ENCODE results near the gene SLC2A10. TPM values are rescaled to one million over a fixed set of nuclear protein-coding genes. Genes with fewer than 3 reads are reported as not detected.
A peak's percentile ranks its signal among the peaks of the same experiment; 100 is the strongest.

The SLC2A10 gene
- total RNA-seq, 1 experiment from 2014 or later = 13.2 TPM

DNA sequence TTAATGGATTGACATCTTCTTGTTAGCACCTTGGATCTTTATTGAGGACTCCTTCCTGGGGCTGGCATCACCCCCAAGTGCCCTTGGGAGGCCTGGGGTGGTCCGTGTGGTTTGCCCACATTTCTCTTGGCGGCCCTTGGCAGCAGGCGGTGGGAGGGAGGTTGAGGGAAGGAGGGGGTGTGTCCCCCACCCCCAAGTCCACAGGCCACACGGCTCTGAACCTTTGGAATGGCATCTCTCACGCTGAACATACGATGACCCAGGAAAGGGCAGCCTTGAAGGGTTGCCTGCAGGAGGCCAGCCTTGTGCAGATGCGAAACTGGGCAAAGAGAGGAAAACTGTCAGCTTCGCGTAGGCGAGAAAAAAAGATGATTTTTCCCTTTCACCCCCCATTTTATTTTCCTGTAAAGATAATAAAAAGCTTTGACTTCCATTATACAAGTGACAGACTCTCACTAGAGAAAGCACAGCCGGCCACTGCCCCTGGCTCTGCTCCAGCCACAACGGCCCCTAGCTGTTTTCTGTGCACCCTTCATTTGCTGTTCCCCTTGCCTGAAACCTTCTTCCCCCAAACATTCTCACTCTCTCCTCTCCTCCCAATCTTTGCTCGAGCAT lies 56.2 kb downstream of the SLC2A10 start:
- no peak for DNase-seq
- no peaks in the 10 kb centered on the region for H3K9me3 ChIP-seq

DNA sequence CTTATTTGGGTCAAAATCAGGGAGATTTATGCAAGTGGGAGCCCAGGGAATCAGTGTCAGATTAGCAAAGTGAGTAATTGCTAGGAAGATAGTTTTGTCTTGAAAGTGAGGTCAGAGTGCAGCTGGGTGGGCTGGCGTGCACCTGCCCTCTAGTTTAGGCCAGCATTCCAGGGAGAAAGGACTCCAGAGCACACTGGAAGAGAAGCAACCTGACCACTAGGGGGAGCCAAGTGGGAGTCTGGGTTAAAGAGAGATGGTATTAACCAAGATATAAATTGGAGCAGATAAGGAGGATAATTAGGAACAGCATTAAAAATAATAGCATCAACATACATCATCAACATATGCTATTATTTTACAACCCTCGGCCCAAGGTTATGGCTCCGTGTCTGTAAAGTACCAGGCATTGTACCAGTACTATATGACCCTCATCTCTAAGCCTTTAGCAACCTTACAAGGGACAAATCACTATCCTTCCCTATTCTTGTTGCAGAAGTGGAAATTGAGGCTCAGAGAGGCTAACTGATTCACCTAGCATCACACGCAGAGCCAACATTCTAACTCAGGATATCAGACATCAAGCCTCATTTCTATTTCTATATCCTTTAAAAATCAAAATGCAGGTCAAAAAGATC lies 57.8 kb downstream of the SLC2A10 start:
- Histone ChIP-seq H3K36me3 (no peaks in the 10 kb centered on the region), H3K27me3 (no peaks in the 10 kb centered on the region), H3K4me3 (no peak overlapping the region), H3K9me3 (no peaks in the 10 kb centered on the region)
- DNase-seq = peak; percentile 32

More for the DNA sequence above, 56.2 kb downstream of the SLC2A10 start:
- no peak overlapping the region for H3K4me3 ChIP-seq
- H3K27me3 ChIP-seq = no peaks in the 10 kb centered on the region
- H3K36me3 ChIP-seq = no peaks in the 10 kb centered on the region

DNA sequence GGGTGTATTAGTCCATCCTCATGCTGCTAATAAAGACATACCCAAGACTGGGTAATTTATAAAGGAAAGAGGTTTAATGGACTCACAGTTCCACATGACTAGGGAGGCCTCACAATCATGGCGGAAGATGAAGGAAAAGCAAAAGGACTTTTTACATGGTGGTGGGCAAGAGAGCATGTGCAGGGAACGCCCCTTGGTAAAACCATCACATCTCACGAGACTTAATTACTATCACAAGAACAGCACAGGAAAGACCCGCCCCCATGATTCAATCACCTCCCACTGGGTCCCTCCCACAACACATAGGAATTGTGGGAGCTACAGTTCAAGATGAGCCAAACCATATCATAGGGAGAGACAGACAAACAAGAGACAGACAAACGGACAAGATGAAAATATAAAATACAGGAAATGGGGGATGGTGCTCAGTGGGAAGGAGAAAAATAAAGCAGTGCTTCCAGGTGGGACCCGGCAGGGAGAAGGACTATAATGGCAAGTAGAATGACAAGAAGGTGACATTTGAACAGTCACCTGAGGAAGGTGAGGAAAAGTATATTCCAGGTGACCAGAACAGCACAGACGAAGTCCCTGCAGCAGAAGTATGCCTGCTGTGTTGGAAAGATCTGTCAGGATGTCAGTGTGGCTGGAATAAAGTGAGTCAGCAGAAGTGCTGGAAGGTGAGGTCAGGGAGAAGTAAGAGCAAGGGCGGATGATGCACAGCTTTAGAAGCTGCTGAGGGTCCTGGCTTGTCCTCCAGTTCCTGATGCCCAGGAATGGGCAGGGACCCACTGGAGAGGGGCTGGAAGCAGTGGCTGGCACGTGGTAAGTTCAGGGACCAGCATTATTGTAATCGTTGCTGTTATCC lies 61.1 kb downstream of the SLC2A10 start:
- no peaks in the 10 kb centered on the region for H3K36me3 ChIP-seq
- no peaks in the 10 kb centered on the region for H3K9me3 ChIP-seq
- peak; percentile 53 for DNase-seq
- H3K4me3 ChIP-seq = no peak overlapping the region
- H3K27me3 ChIP-seq = no peaks in the 10 kb centered on the region

DNA sequence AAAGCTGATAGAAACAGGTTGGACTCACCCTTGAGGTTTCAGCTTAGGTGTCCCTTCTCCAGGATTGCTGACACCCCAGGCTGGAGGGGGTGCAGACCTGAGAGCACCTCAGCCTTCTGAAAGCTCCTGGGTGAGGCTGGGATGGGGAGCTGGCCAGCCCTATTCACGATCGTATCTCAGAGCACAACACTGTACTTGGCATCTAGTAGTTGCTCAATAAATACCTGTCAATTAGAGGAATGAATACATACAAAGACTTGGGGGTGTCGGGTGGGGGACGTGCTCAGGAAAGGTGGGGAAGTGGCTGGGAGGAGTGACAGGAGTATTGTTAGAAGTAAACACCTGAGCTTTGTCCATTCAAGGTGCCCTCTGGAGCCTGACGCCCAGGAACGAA lies 61.7 kb downstream of the SLC2A10 start:
- no peak for DNase-seq
- Histone ChIP-seq H3K27me3 (no peaks in the 10 kb centered on the region), H3K4me3 (no peak overlapping the region), H3K36me3 (no peaks in the 10 kb centered on the region), H3K9me3 (no peaks in the 10 kb centered on the region; the same call in 1 of the 2 replicates)

DNA sequence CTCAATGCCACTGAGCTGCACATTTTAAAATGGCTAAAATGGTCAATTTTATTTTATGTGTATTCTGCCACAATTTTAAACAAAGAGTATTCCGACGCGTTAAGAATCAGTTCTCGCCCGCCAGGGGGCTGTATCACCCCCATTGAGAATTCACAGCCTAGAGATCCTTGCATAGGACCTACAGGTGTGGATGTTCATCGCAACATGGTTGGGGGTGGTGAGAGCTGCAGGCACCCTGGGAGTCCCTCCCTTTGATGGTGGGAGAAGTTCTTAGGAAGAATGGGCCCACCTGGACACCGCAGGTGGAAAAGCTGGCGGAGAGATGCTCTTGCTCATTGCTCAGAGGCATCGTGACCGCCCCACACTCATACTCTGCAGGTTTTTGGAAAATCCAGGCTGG lies 63.5 kb downstream of the SLC2A10 start:
- Histone ChIP-seq H3K4me3 (no peak overlapping the region), H3K9me3 (no peaks in the 10 kb centered on the region; the same call in 1 of the 2 replicates), H3K36me3 (no peaks in the 10 kb centered on the region), H3K27me3 (no peaks in the 10 kb centered on the region)
- DNase-seq = no peak

DNA sequence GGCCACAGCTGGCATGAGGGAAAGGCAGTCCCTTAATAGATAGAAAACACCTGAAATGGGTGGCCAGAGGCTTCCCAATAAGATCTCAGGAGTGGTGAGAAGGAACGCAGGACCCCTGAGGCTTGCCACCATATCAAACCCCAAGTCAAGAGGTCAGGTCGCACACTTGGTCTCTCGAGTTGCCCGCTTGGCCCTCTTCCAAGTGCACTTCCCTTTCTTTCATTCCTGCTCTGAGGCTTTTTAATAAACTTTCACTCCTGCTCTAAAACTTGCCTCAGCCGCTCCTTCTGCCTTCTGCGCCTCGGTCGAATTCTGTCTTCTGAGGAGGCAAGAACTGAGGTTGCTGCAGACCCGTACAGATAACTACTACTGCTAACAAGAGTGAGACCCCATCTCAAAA lies 64.2 kb downstream of the SLC2A10 start:
- H3K9me3 ChIP-seq = no peaks in the 10 kb centered on the region; the same call in 1 of the 2 replicates

DNA sequence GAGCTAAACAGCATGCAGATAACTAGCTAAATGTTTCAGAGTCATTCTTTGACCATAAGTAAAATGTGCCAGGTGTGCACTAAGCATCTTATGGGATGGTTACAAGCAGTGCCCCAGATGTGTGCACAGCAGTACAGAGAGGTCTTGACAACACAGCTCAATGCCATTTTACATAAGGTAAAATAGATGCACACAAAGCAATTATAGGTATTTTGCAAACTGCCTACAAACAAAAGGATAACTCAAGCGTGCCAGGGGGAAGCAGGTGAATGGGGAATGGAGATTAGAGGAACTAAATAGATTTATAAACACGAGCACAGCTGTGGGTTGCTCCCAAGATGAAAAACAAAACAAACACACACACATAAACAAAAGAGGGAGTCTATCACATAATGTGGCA lies 64.8 kb downstream of the SLC2A10 start:
- no peak for DNase-seq
- H3K4me3 ChIP-seq = no peak overlapping the region
- no peaks in the 10 kb centered on the region for H3K27me3 ChIP-seq
- no peaks in the 10 kb centered on the region; the same call in 1 of the 2 replicates for H3K9me3 ChIP-seq
- no peaks in the 10 kb centered on the region for H3K36me3 ChIP-seq

More for the DNA sequence above, 64.2 kb downstream of the SLC2A10 start:
- Histone ChIP-seq H3K4me3 (no peak overlapping the region), H3K27me3 (no peaks in the 10 kb centered on the region), H3K36me3 (no peaks in the 10 kb centered on the region)
- DNase-seq = no peak

DNA sequence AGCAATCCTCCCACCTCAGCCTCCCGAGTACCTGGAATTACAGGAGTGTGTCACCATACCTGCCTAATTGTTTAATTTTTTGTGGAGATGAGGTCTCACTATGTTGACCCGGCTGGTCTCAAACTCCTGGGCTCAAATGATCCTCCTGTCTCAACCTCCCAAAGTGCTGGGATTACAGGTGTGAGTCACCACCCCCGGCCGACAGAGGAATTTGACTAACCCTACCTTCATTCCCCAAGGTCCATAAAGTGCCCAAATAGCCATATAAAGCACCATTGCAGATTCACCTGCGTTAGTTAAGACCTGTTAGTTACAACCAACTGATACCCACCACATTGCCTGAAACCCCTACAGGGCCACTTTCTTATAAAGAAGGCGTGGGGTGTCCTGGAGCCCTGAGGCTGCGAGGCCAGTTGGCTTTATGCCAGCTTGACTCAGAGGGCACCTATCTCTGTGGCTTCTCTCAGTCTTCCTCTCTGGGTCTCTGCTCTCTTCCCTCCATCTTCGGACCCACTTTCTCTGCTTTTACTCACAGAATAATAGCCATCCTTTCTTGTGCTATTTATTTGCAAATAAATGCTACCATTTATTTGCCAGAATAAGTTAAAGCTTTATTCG lies 65.6 kb downstream of the SLC2A10 start:
- Histone ChIP-seq H3K4me3 (no peak overlapping the region), H3K36me3 (no peaks in the 10 kb centered on the region), H3K27me3 (no peaks in the 10 kb centered on the region), H3K9me3 (no peaks in the 10 kb centered on the region; the same call in 1 of the 2 replicates)
- no peak for DNase-seq

DNA sequence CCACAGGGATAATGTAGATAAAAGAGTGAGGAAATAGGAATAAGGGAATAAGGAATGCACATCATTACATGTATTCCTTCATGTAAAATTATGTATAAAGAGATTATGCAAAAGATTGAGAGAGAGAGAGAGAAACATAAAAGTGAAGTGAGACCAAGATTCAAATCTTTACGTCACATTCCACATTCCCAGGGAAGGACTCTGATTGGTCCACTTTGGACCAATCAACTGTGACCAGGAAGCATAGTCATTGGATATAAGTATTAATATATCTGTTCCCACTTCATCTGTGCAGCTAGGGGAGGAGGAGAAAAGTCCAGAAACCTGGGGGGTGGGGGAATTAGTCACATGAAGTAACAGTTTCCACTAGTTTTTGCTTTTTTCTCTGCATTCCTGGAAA lies 66.4 kb downstream of the SLC2A10 start:
- DNase-seq = no peak
- H3K36me3 ChIP-seq = no peaks in the 10 kb centered on the region
- no peaks in the 10 kb centered on the region for H3K27me3 ChIP-seq

DNA sequence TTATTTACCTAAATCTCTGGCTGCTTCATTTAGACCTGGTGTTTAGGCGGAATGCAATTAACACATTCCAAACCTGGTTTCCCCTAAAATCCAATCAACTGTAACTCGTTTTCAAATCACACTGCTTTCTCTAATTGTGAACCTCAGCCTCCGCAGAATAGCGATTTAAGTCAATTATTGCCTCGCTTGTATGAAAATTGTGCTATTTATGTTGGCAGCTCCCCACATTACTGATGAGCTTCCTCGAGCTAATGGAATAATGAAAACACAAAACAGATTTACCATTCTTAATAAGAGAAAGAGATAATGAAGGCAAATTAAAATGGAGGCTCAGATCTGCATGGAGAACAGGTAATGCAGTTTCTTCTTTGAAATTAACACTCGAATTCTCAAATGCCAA lies 67.9 kb downstream of the SLC2A10 start:
- Histone ChIP-seq H3K27me3 (no peaks in the 10 kb centered on the region), H3K4me3 (no peak overlapping the region), H3K9me3 (no peaks in the 10 kb centered on the region; the same call in 1 of the 2 replicates), H3K36me3 (no peaks in the 10 kb centered on the region)
- DNase-seq = no peak

More for the DNA sequence above, 66.4 kb downstream of the SLC2A10 start:
- Histone ChIP-seq H3K4me3 (no peak overlapping the region), H3K9me3 (no peaks in the 10 kb centered on the region; the same call in 1 of the 2 replicates)

DNA sequence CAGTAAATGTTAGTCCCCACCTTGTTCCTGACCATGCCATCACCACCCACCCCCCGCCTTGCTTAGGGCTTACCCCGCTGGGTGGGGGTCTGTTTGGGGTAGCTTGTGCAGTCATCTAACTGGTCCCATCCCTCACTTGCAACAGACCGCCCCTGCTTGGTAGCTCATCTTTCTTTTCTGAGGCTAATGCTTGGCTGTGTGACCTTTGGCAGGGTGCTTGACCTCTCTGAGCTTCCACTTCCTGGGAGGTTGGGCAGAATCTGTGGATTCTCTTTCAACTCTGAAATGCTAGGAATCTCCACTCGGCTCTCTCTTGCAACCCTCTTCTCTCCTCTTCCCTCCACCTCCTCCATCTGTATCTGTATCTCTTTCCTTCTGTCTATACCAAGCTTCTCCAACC lies 70.4 kb downstream of the SLC2A10 start:
- Histone ChIP-seq H3K9me3 (no peaks in the 10 kb centered on the region; the same call in 1 of the 2 replicates), H3K27me3 (no peaks in the 10 kb centered on the region), H3K4me3 (no peak overlapping the region), H3K36me3 (no peaks in the 10 kb centered on the region)
- no peak for DNase-seq

DNA sequence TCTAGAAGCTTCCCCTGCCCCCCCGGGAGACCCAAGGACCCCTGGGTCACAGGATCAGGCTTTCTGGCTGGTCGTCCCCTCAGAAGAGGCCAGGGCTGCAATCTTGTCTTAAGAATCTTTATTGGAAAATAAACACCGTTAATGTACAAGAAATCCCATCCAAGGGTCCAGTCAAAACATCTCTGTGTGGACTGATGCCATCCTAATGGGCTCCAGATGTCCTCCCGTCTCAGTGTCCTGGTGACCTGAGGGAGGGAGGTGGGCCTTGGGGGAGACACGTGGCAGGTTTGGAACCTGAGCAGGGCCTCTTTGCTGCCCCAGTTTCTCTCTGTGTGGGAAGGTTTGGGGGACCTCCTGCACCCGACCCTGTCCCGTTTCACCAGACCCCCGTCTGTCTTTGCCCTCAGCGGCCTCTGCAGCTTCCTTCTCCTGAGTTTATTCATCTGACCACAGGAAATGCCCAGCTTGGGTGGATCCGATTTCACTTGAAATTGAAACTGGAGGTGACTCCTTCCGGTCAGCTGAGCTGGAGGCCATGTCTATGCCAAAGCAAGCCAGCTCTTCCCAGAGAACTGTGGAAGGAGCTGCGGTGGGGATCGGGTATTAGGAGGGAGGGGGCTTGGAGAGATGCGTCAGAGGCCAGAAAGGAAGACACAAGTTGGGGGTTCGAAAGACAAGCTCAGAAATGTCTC lies 75.1 kb downstream of the SLC2A10 start:
- no peaks in the 10 kb centered on the region for H3K27me3 ChIP-seq
- peak; percentile 47 for DNase-seq
- H3K4me3 ChIP-seq = no peak overlapping the region
- H3K36me3 ChIP-seq = no peaks in the 10 kb centered on the region
- H3K9me3 ChIP-seq = no peaks in the 10 kb centered on the region

Other genes starting within 250 kb of the SLC2A10 start
- 0.30 TPM in 1 of 2 replicates, not detected in the other for gene ZNF334, start 196.1 kb upstream of the SLC2A10 start, total RNA-seq (2014; rRNA removed; shearing (Covaris generic); ENCODE audit: low replicate concordance)
- not detected in 2 replicates for gene OCSTAMP, start 159.0 kb upstream of the SLC2A10 start, total RNA-seq (2014; rRNA removed; shearing (Covaris generic); ENCODE audit: low replicate concordance)
- gene SLC13A3, start 58.2 kb upstream of the SLC2A10 start, total RNA-seq (2014; rRNA removed; shearing (Covaris generic); ENCODE audit: low replicate concordance) = not detected in 2 replicates
- 30.4 and 50.8 TPM in 2 replicates for gene TP53RK, start 20.2 kb upstream of the SLC2A10 start, total RNA-seq (2014; rRNA removed; shearing (Covaris generic); ENCODE audit: low replicate concordance)
- 27.0 and 37.0 TPM in 2 replicates for gene EYA2, start 185.2 kb downstream of the SLC2A10 start, total RNA-seq (2014; rRNA removed; shearing (Covaris generic); ENCODE audit: low replicate concordance)